Measurements from ENCODE around the gene PAX4.

DNA sequence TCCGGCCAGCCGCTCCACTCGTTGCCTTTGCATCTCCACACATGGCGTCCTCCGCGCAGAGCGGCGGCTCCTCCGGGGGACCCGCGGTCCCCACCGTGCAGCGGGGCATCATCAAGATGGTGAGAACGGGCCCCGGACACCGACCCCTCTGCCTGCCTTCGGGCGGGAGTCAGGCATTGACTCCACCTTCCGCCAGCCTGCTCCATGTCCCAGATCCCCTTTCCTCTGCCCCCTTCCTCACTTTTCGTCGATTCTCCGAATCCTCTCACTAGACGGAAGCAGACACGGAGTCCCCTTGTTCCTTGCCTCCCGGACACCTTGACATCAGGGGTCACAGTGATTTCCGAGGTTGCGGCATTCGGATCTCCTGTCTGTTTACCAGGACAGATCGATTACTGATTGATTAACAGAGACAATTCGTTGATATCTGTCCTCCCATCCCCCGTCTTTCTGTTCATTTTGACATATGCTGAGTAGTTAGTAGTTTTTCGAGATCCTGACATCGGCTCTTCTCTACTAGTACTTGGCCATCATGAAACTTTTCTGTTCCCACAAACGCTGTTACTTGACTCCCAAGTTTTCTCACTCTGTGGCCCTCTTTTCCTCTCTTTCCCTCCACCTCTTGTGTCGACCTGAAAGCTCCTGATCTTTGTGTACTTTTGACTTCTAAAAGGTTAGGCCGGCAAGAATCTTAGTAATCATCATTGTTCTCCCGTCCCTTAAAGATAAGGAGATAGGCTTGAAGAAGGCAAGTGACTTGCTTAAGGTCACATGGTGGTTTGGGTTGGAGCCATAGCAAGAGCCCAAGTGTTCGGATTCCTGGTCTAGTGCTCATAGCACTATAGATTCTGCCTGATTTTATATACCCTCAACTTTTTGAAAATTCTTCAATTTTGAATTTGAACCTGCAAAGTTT lies 34.6 kb upstream of the PAX4 start:
- TF ChIP-seq SREBF1 (IDR thresholded peaks at IDR 0.05; ENCODE audit: borderline replicate concordance, low read depth, low read length) (no peak), ZNF121 (CRISPR knock-in tag; conservative IDR thresholded peaks at IDR 0.05) (peak; percentile 34; the same call in 1 of the 2 replicates), PML (IDR thresholded peaks at IDR 0.05; ENCODE audit: low read length) (no peak), CHD2 (IDR thresholded peaks at IDR 0.05; ENCODE audit: low read depth, low read length) (no peak), CEBPB (tag; IDR thresholded peaks at IDR 0.05) (no peak), RBM22 (IDR thresholded peaks at IDR 0.05; ENCODE audit: low read depth, low read length, poor library complexity, severe bottlenecking) (peak; percentile 89), POLR2A (conservative IDR thresholded peaks at IDR 0.05) (no peak; the same call in 1 of the 2 replicates), ZFP30 (CRISPR knock-in tag; IDR thresholded peaks at IDR 0.05; ENCODE audit: borderline replicate concordance) (no peak), NCOA4 (IDR thresholded peaks at IDR 0.05; ENCODE audit: partially characterized antibody) (peak; percentile 61), RBFOX2 (IDR thresholded peaks at IDR 0.05; ENCODE audit: low read depth, low read length) (peak; percentile 92), TARDBP (IDR thresholded peaks at IDR 0.05) (peak; percentile 78; the same call in 1 of the 2 replicates), EP300 (IDR thresholded peaks at IDR 0.05; ENCODE audit: low read length) (no peak)
- TF ChIP-seq, protein P1, sequence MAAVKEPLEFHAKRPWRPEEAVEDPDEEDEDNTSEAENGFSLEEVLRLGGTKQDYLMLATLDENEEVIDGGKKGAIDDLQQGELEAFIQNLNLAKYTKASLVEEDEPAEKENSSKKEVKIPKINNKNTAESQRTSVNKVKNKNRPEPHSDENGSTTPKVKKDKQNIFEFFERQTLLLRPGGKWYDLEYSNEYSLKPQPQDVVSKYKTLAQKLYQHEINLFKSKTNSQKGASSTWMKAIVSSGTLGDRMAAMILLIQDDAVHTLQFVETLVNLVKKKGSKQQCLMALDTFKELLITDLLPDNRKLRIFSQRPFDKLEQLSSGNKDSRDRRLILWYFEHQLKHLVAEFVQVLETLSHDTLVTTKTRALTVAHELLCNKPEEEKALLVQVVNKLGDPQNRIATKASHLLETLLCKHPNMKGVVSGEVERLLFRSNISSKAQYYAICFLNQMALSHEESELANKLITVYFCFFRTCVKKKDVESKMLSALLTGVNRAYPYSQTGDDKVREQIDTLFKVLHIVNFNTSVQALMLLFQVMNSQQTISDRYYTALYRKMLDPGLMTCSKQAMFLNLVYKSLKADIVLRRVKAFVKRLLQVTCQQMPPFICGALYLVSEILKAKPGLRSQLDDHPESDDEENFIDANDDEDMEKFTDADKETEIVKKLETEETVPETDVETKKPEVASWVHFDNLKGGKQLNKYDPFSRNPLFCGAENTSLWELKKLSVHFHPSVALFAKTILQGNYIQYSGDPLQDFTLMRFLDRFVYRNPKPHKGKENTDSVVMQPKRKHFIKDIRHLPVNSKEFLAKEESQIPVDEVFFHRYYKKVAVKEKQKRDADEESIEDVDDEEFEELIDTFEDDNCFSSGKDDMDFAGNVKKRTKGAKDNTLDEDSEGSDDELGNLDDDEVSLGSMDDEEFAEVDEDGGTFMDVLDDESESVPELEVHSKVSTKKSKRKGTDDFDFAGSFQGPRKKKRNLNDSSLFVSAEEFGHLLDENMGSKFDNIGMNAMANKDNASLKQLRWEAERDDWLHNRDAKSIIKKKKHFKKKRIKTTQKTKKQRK (IDR thresholded peaks at IDR 0.05; ENCODE audit: borderline replicate concordance, low read depth, low read length), result no peak

All from K562 (cell line).